NCI-H446 treated with DMSO at 0.1 percent for 48 hours (cell line): Measurements from ENCODE around the gene ASIC2.

Experiments used
- DNase-seq: peaks from one replicate; lab custom pipeline; 2025; lab: John Stamatoyannopoulos, UW

ASIC2 gene

GRCh38 chr17:33057564-33057963, 235.5 kb downstream of the ASIC2 start:
- no peak for DNase-seq

- no peak for DNase-seq
Observed at GRCh38 chr17:33056399-33057146, 236.5 kb downstream of the ASIC2 start.

GRCh38 chr17:33055746-33056145, 237.3 kb downstream of the ASIC2 start:
- DNase-seq = no peak

- DNase-seq = no peak
Observed at GRCh38 chr17:33055171-33055611, 237.9 kb downstream of the ASIC2 start.

- DNase-seq = no peak
Observed at GRCh38 chr17:33054412-33054811, 238.7 kb downstream of the ASIC2 start.

GRCh38 chr17:33053676-33054075, 239.4 kb downstream of the ASIC2 start:
- DNase-seq = no peak

GRCh38 chr17:33052856-33053255, 240.2 kb downstream of the ASIC2 start:
- no peak for DNase-seq

- DNase-seq = no peak
Observed at GRCh38 chr17:33050611-33051140, 242.4 kb downstream of the ASIC2 start.

DNA sequence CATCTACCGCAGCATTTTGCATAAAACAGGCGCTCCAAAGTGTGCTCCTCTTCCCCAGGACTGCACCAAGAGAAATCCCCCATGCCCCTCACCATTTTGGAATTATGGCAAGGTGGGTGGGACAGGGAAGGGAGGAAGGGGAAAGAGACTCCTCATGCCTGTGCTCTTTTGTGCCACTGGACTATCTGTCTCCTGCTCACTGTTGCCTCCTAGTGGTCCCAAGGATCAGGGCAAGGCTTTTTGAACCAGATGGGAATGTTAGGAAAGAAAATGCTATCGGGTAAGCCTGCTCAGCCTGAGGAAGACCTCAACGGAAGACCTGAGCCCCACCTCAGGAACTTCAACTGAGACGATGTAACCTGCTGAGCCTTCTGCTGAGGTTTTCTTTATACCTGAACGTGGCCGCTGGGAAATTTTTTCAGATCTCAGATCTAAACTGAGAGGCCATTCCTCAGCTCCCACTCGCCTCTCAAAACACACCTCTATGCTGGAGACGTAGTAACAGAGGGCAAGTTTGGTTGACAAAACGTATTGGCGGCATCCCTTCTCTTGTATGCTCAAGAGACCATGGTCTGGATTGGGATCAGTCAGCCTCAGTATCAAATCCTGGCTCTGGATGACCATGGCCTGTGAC, 243.2 kb downstream of the ASIC2 start:
- no peak for DNase-seq

DNA sequence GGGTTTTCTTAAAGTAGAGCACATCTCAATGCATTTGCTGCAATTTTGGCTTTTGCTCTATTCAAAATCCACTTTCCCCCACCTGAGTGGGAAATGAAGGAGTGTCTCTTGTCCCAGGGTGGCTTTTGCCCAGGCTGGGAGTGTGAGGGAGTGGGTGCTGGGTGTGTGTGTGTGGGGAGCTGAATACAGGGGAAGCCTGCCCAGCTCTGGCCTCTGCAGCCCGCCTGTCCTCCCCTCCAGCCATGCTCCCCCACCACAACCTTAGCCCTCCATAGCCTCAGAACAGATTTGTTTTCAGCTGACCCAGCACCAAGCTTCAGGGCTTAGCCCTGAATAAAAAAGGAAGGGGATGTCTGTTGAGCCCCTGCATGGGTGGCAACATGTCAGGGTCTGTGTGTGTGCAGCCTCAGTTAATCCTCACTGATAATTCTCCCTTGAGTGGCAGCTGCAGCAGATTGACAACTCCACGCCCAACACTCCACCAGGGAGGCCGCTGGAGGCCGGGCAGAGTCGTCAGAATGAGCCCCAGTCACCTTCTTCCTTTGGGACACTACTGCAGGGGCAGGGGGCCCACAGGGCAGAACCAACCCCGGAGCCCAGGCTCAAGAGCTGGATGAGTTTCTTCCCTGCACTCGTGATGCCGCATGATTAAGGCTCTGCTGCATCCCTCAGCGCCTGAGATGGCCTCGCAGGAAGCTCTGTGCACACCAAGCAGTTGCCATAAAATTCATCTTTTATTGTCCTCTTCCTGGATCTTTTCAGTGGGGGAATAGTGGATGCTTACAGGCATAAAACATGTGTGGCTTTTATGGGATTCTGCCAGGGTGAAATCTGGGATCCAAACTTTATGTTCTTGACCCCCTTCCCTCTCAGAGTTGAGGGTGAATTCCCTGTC, 246.5 kb downstream of the ASIC2 start:
- no peak for DNase-seq

DNA sequence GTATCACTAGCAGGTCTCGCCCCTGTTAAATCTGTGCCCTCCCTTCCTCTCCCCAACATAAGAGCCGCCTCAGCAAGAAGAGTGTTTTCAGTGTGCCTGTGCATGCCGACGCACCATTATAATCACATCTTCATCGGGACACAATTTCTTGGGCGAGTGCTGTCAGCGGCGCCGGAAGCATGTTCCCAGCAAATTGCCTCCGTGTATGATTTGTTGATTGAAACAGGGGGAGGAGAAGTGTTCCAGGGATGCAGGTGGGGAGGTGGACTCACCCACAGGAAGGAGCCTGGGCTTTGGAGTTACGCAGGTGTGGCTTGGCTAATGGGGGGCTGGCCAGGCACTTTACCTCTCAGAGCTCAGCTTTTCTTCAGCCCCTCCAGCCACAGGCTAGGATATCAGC, 247.9 kb downstream of the ASIC2 start:
- DNase-seq = no peak

DNA sequence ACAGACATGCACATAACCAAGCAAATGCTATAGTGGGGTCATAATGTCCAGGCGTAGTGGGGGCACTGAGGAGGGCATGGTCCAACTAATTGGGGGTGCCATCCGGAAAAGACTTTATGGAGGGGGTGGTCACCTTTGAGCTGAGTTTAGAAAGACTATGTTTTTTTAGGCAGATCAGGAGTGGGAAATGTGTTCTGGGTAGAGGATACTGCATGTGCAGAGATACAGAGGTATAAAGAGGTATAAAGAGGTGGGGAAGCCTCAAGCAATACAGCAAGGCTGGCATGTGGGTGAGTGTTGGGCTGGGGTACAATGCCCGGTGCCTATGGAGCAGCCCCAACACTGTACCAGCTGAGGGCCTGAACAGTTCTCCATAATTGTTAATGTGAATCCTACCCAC, 248.3 kb downstream of the ASIC2 start:
- DNase-seq = no peak

DNA sequence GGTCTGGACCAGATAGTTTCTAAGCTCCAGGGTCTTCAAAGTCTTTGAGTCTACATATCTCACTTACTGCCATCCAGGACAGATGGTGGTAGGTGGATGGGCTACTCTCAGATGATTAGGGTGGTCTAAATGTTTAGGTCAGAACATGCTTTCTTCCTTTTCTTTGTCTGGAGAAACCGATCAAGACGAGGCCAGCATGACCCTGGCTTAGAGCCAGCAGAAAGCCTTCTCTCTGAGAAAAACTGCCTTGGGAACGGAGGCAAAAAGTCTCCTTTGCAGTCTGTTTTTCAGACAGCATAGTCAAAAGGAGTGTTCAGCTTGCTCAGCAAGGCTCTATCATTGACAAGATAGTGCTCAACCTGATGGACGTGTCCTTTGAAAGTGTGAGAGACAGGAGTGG, 252.6 kb downstream of the ASIC2 start:
- DNase-seq = no peak

GRCh38 chr17:33039874-33040273, 253.2 kb downstream of the ASIC2 start:
- DNase-seq = no peak

- DNase-seq = no peak
Observed at GRCh38 chr17:33038740-33039139, 254.4 kb downstream of the ASIC2 start.

DNA sequence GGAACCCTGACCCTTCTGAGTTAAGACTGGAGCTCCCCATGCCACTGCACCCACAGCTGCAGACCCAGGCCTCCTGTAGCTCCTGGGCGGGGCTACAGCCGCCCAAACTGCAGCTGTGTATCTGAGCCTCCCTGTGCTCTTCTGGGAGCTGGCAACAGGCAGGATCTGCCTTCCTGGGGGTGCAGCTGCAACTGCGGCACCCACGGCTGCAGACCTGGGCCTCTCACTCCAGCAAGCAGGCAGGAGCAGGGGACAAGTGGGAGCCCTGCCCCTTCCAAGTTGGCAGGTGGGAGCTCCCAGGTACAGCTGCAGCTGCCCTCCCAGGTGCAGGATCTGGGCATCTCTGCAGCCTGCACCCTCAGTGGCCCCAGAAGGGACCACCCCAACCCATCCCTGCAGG, 259.9 kb downstream of the ASIC2 start:
- DNase-seq = no peak

DNA sequence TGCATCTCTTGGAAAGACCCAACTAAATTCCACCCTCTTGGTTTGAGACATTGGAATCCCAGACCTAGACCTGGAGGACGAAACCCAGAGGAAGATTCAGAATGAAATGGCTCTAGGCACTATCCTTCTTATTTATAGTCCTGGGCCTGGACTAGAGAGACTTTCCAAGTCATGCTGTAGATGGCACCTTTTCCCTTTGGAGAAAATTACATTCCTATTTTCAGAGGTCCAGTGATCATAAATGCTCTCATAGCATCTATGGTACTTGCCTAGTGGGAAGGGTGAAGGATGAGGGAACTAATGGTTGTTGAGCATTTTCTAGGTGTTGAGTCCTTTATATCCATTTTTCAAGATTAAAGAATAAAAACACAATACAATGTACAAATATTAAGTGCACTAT, 264.3 kb downstream of the ASIC2 start:
- DNase-seq = no peak

- DNase-seq = no peak
Observed at GRCh38 chr17:33028061-33028460, 265.0 kb downstream of the ASIC2 start.

GRCh38 chr17:33024688-33025486, 268.2 kb downstream of the ASIC2 start:
- no peak for DNase-seq

DNA sequence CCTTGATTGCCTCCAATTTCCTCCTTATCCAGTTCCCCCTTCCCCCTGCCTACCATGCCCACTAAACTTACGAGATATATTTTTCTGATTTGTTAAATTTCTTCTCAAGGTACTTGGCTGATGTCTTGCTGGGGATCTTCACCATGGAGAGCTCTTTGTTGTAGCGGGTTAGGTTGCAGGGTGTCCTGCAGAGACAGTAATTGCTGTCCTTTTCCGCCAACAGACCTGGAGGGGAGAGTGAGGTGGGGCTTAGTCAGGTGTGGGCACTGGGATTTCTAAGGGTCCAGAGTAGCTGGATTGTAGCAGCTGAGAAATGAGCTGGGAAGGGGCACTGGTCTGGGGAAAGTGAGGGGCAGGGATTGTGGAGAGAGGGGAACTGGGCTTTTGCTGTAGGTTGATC, 269.3 kb downstream of the ASIC2 start:
- no peak for DNase-seq

- no peak for DNase-seq
Observed at GRCh38 chr17:33021731-33022408, 271.2 kb downstream of the ASIC2 start.
